ENCODE measurements around the gene MEG3. TPM values are rescaled to one million over a fixed set of nuclear protein-coding genes. Genes with fewer than 3 reads are reported as not detected.

Gene MEG3
- total and polyA plus RNA-seq, 2 experiments from 2014 or later: not detected

GRCh38 chr14:100887728-100888335 lies 61.9 kb downstream of the MEG3 start:
- Histone ChIP-seq H3K4me3 (no peak overlapping the region), H3K27me3 (no peaks in the 10 kb centered on the region), H3K36me3 (no peaks in the 10 kb centered on the region), H3K27ac (no peak overlapping the region), H3K9me3 (ENCODE audit: low read depth) (no peaks in the 10 kb centered on the region), H3K4me1 (ENCODE audit: low read depth) (peaks cover 3% of the 10 kb centered on the region)
- DNase-seq (ENCODE audit: low read depth in 1 of 2, low spot score in 1 of 2): no peak
- TF ChIP-seq, protein P1, sequence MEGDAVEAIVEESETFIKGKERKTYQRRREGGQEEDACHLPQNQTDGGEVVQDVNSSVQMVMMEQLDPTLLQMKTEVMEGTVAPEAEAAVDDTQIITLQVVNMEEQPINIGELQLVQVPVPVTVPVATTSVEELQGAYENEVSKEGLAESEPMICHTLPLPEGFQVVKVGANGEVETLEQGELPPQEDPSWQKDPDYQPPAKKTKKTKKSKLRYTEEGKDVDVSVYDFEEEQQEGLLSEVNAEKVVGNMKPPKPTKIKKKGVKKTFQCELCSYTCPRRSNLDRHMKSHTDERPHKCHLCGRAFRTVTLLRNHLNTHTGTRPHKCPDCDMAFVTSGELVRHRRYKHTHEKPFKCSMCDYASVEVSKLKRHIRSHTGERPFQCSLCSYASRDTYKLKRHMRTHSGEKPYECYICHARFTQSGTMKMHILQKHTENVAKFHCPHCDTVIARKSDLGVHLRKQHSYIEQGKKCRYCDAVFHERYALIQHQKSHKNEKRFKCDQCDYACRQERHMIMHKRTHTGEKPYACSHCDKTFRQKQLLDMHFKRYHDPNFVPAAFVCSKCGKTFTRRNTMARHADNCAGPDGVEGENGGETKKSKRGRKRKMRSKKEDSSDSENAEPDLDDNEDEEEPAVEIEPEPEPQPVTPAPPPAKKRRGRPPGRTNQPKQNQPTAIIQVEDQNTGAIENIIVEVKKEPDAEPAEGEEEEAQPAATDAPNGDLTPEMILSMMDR (IDR thresholded peaks at IDR 0.05; ENCODE audit: low read depth, low read length): no peak

- Histone ChIP-seq H3K4me3 (no peak overlapping the region), H3K36me3 (no peaks in the 10 kb centered on the region), H3K4me1 (ENCODE audit: low read depth) (peaks cover 10% of the 10 kb centered on the region), H3K27me3 (no peaks in the 10 kb centered on the region), H3K27ac (no peak overlapping the region), H3K9me3 (ENCODE audit: low read depth) (no peaks in the 10 kb centered on the region)
- peak in 1 of 2 donors; percentile 62 for DNase-seq (ENCODE audit: low read depth in 1 of 2, low spot score in 1 of 2)
- TF ChIP-seq, protein P1 (IDR thresholded peaks at IDR 0.05; ENCODE audit: low read depth, low read length): no peak
Measured at GRCh38 chr14:100888789-100889315, 62.9 kb downstream of the MEG3 start.

DNA sequence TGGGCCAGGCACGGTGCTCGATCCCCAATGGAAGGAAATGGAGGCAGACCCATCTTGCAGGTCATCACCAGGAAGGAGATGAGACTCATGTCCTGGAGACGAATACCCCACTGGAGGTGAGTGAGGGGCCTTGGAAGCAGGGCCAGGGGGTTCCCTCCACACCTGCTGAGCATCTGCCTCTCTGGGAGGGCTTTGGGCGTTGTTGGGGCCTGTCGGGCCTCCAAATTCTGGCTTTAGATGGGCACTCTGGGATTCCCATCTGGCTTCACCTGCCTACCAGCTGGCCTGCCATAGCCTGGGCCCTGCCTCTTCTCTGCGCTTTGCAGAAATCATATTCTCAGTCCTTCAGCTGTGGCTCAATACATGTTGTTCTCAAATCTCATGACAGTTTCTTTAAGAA lies 63.7 kb downstream of the MEG3 start:
- H3K4me1 ChIP-seq (ENCODE audit: low read depth): peaks cover 10% of the 10 kb centered on the region
- no peak overlapping the region for H3K27ac ChIP-seq
- H3K27me3 ChIP-seq: no peaks in the 10 kb centered on the region
- DNase-seq (ENCODE audit: low read depth in 1 of 2, low spot score in 1 of 2): no peak
- H3K9me3 ChIP-seq (ENCODE audit: low read depth): no peaks in the 10 kb centered on the region
- no peaks in the 10 kb centered on the region for H3K36me3 ChIP-seq
- TF ChIP-seq, protein P1 (IDR thresholded peaks at IDR 0.05; ENCODE audit: low read depth, low read length): no peak
- no peak overlapping the region for H3K4me3 ChIP-seq

GRCh38 chr14:100890061-100890850 lies 64.3 kb downstream of the MEG3 start:
- TF ChIP-seq, protein P1 (IDR thresholded peaks at IDR 0.05; ENCODE audit: low read depth, low read length): no peak
- Histone ChIP-seq H3K27ac (no peak overlapping the region), H3K4me1 (ENCODE audit: low read depth) (peaks cover 10% of the 10 kb centered on the region), H3K27me3 (no peaks in the 10 kb centered on the region), H3K36me3 (no peaks in the 10 kb centered on the region), H3K4me3 (no peak overlapping the region), H3K9me3 (ENCODE audit: low read depth) (no peaks in the 10 kb centered on the region)
- DNase-seq (ENCODE audit: low read depth in 1 of 2, low spot score in 1 of 2): no peak

DNA sequence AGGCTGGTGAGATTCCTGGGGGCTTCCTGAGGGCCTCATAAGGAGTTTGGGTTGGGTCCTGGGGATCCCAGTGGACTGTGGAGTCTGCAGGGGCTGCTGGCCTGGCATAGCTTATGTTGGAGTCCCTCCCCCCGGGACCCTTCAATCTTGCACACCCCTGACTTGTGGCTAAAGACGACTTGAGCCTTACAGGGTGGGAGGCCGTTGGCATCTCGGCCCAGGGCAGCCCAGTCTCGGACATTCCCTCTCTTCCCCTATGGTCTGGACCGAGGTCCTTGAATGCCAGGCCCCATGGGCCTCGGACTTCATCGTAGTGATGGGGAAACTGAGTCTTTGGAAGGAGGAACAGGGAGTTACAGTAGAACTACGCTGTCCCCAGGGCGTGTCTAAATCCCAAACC lies 65.1 kb downstream of the MEG3 start:
- Histone ChIP-seq H3K27me3 (no peaks in the 10 kb centered on the region), H3K36me3 (no peaks in the 10 kb centered on the region), H3K4me1 (ENCODE audit: low read depth) (peaks cover 11% of the 10 kb centered on the region), H3K4me3 (no peak overlapping the region), H3K9me3 (ENCODE audit: low read depth) (no peaks in the 10 kb centered on the region), H3K27ac (no peak overlapping the region)
- DNase-seq (ENCODE audit: low read depth in 1 of 2, low spot score in 1 of 2): no peak
- TF ChIP-seq, protein P1 (IDR thresholded peaks at IDR 0.05; ENCODE audit: low read depth, low read length): no peak

All from cardiac muscle cell (in vitro differentiated cells and primary cell).